Sigmoid colon (tissue), 7 donors: ENCODE results near the gene APOH. TPM values are rescaled to one million over a fixed set of nuclear protein-coding genes. Genes with fewer than 3 reads are reported as not detected.

ENCODE experiments used
- DNase-seq: peaks from one replicate; pipeline ENCODE4 v3.0.0-alpha.2; 2019
- H3K27ac ChIP-seq, 4 donors: fragments of 200-600 bp; sonication (generic); one replicate each; pipeline ENCODE4 v1.5.1; 2016 to 2019; ENCODE audit warnings: mild to moderate bottlenecking in 1 of 4
- H3K27me3 ChIP-seq, 3 donors: fragments of 200-600 bp; sonication (generic); one replicate each; pipeline ENCODE4 v1.5.1; 2019; ENCODE audit warnings: mild to moderate bottlenecking in 1 of 3
- H3K36me3 ChIP-seq, 4 donors: fragments of 200-600 bp; sonication (generic); one replicate each; pipeline ENCODE4 v1.5.1; 2016 to 2019
- H3K4me1 ChIP-seq, 4 donors: fragments of 200-600 bp; sonication (generic); one replicate each; pipeline ENCODE4 v1.5.1; 2017 to 2019
- H3K4me3 ChIP-seq, 4 donors: fragments of 200-600 bp; sonication (generic); one replicate each; pipeline ENCODE4 v1.5.1; 2017 to 2019; ENCODE audit warnings: mild to moderate bottlenecking in 2 of 4, moderate library complexity in 1 of 4
- H3K9me3 ChIP-seq, 4 donors: fragments of 200-600 bp in 3 of 4; sonication (generic) in 3 of 4; one replicate each; pipeline versions ENCODE4 v1.5.1 to v1.6.1; 2013 to 2019
- CTCF ChIP-seq, 4 experiments: fragments of 450-650 bp in 3 of 4; fragments of 200-600 bp in 1 of 4; IDR thresholded peaks; one replicate each; pipeline ENCODE4 v1.5.1; 2016 to 2019; ENCODE audit warnings: antibody characterized with exemption in 4 of 4, mild to moderate bottlenecking in 3 of 4, moderate library complexity in 2 of 4
- EP300 ChIP-seq, 4 donors: sonication (generic); formaldehyde crosslinking; IDR thresholded peaks; one replicate each; pipeline ENCODE4 v1.6.1; 2017; ENCODE audit warnings: antibody characterized with exemption in 4 of 4
- POLR2A ChIP-seq, 2 donors: fragments of 450-650 bp; IDR thresholded peaks; one replicate each; pipeline ENCODE4 v1.6.1; 2016; ENCODE audit warnings: antibody characterized with exemption in 2 of 2, mild to moderate bottlenecking in 2 of 2, moderate library complexity in 2 of 2
- POLR2AphosphoS5 ChIP-seq, 4 donors: sonication (generic); formaldehyde crosslinking; IDR thresholded peaks; one replicate each; pipeline ENCODE4 v1.6.1; 2017; ENCODE audit warnings: antibody characterized with exemption in 4 of 4
- WGBS, 2 donors: extraction: QIAGEN DNeasy Blood & Tissue Kit; methylation state at CpG; one replicate each; pipeline ENCODE4 v1.1.7; 2013; 5-methylcytosine and 5-hydroxymethylcytosine counted together
- intact Hi-C: fragments of 100-400 bp; cut with DNase I; formaldehyde crosslinking; loops from one replicate; pipeline ENCODE4 v1.15.1; 2023
- polyA plus RNA-seq, 3 donors: library from polyadenylated mRNA; stranded (reverse); fragments of 200-250 nt; gene quantifications; one replicate each; pipeline ENCODE4 v1.2.3, GENCODE V29; 2013
- total RNA-seq, 4 donors: library from RNA; depleted of rRNA; stranded (reverse); fragments of >200 nt; gene quantifications; one replicate each; pipeline ENCODE4 v1.1.0, GENCODE V29; 2016
- donor health status: healthy with polysubstance abuse.
- donor health status: Bipolar disorder and iron deficiency.
- donor health status: healthy.

Gene APOH
- total RNA-seq: under 1 TPM in 1 of 4 donors, not detected in 3; 0.71 TPM
- under 1 TPM in 1 of 3 donors, not detected in 2; 0.20 TPM for polyA plus RNA-seq

GRCh38 chr17:66228887-66229782 lies at the start of gene APOH:
APOH (minus strand) TSS chr17:66229415; CDS start chr17:66229379, 36 bp downstream.
- 47 to 79% methylated on average over 20 of the region's 20 CpGs for WGBS, 2 donors
- no peak for TF ChIP-seq POLR2A (IDR thresholded peaks at IDR 0.05)
- TF ChIP-seq POLR2AphosphoS5 (IDR thresholded peaks at IDR 0.05): no peak
- no peak for TF ChIP-seq CTCF (IDR thresholded peaks at IDR 0.05)
- no peak for TF ChIP-seq EP300 (IDR thresholded peaks at IDR 0.05)
- no peaks in the 10 kb centered on the region for H3K36me3 ChIP-seq

GRCh38 chr17:66277191-66277590 lies 48.0 kb upstream of the APOH start:
- no peak for DNase-seq
- Histone ChIP-seq H3K4me1 (peaks cover 0 to 22% (median 3%) of the 10 kb centered on the region in 4 donors), H3K27me3 (no peaks in the 10 kb centered on the region), H3K4me3 (no peak overlapping the region), H3K9me3 (no peaks in the 10 kb centered on the region), H3K27ac (no peak overlapping the region), H3K36me3 (no peaks in the 10 kb centered on the region)
- intact Hi-C loops: no loop called here
- TF ChIP-seq CTCF (IDR thresholded peaks at IDR 0.05) (no peak), POLR2A (IDR thresholded peaks at IDR 0.05) (no peak), EP300 (IDR thresholded peaks at IDR 0.05) (no peak), POLR2AphosphoS5 (IDR thresholded peaks at IDR 0.05) (no peak)
- 92 to 95% methylated on average over 2 of the region's 2 CpGs for WGBS, 2 donors

More at GRCh38 chr17:66228887-66229782, at the start of gene APOH:
- Histone ChIP-seq H3K27ac (no peak within 1 kb of the TSS), H3K4me3 (no peak within 1 kb of the TSS), H3K9me3 (no peaks in the 10 kb centered on the region), H3K4me1 (no peaks in the 10 kb centered on the region), H3K27me3 (no peaks in the 10 kb centered on the region)
- DNase-seq: no peak
- intact Hi-C loops: no loop called here

GRCh38 chr17:66276328-66276937 lies 47.2 kb upstream of the APOH start:
- TF ChIP-seq EP300 (IDR thresholded peaks at IDR 0.05) (no peak), POLR2AphosphoS5 (IDR thresholded peaks at IDR 0.05) (no peak), CTCF (IDR thresholded peaks at IDR 0.05) (no peak), POLR2A (IDR thresholded peaks at IDR 0.05) (no peak)
- intact Hi-C loops: no loop called here

GRCh38 chr17:66275651-66276050 lies 46.4 kb upstream of the APOH start:
- intact Hi-C loops: no loop called here
- no peaks in the 10 kb centered on the region for H3K36me3 ChIP-seq
- no peak overlapping the region for H3K4me3 ChIP-seq
- H3K27me3 ChIP-seq: no peaks in the 10 kb centered on the region
- no peak overlapping the region for H3K27ac ChIP-seq
- TF ChIP-seq CTCF (IDR thresholded peaks at IDR 0.05) (no peak), EP300 (IDR thresholded peaks at IDR 0.05) (no peak), POLR2AphosphoS5 (IDR thresholded peaks at IDR 0.05) (no peak), POLR2A (IDR thresholded peaks at IDR 0.05) (no peak)
- WGBS, 2 donors: 71 to 78% methylated on average over 6 of the region's 6 CpGs
- H3K4me1 ChIP-seq: peaks cover 0 to 22% (median 3%) of the 10 kb centered on the region in 4 donors
- no peak for DNase-seq
- H3K9me3 ChIP-seq: no peaks in the 10 kb centered on the region

More at GRCh38 chr17:66276328-66276937, 47.2 kb upstream of the APOH start:
- peaks cover 0 to 22% (median 3%) of the 10 kb centered on the region in 4 donors for H3K4me1 ChIP-seq
- WGBS, 2 donors: 93 to 96% methylated on average over 3 of the region's 3 CpGs
- H3K4me3 ChIP-seq: no peak overlapping the region
- no peaks in the 10 kb centered on the region for H3K27me3 ChIP-seq
- H3K36me3 ChIP-seq: no peaks in the 10 kb centered on the region
- H3K9me3 ChIP-seq: no peaks in the 10 kb centered on the region
- H3K27ac ChIP-seq: no peak overlapping the region
- no peak for DNase-seq
